HL-60 (cell line): ENCODE measurements around the gene NFAM1.

Experiments used
- DNase-seq, 2 experiments: peaks; one replicate each; pipeline ENCODE4 v3.0.0-alpha.2; 2010 to 2020; ENCODE audit warnings: low read depth in 1 of 2, low spot score in 1 of 2
- H3K27ac ChIP-seq: fragments of 250-450 bp; sonication (Bioruptor Pico); replicated peaks from 2 replicates; pipeline ENCODE4 v1.5.1; 2020; ENCODE audit warnings: mild to moderate bottlenecking, moderate library complexity
- H3K27me3 ChIP-seq: fragments of 250-450 bp; sonication (Bioruptor Pico); 2 replicates; pipeline ENCODE4 v1.5.1; 2021; ENCODE audit warnings: mild to moderate bottlenecking, moderate library complexity; ENCODE audit not compliant: insufficient read depth, poor library complexity, severe bottlenecking
- H3K4me3 ChIP-seq: replicated peaks from 2 replicates; pipeline ENCODE4 v1.5.1; 2011; ENCODE audit warnings: mild to moderate bottlenecking, control low read depth, low read length; ENCODE audit not compliant: insufficient read depth
- GABPA ChIP-seq: IDR thresholded peaks from 2 replicates; pipeline ENCODE4 v1.6.1; 2012; ENCODE audit warnings: low read depth
- POLR2AphosphoS5 ChIP-seq: IDR thresholded peaks from 2 replicates; pipeline ENCODE4 v1.6.1; 2012; ENCODE audit warnings: low read depth
- SPI1 ChIP-seq: IDR thresholded peaks from 2 replicates; pipeline ENCODE4 v1.6.1; 2012; ENCODE audit warnings: low read depth, mild to moderate bottlenecking, borderline replicate concordance
- TF ChIP-seq, protein P1 (sequence below): IDR thresholded peaks from 2 replicates; pipeline ENCODE4 v1.6.1; 2012; ENCODE audit warnings: low read depth; ENCODE audit not compliant: insufficient replicate concordance
- TF ChIP-seq, protein P2 (sequence below): IDR thresholded peaks from one replicate; pipeline ENCODE4 v1.5.1; 2011; ENCODE audit warnings: low read length, control low read depth, inconsistent platforms; ENCODE audit not compliant: insufficient read depth

NFAM1 gene

DNA sequence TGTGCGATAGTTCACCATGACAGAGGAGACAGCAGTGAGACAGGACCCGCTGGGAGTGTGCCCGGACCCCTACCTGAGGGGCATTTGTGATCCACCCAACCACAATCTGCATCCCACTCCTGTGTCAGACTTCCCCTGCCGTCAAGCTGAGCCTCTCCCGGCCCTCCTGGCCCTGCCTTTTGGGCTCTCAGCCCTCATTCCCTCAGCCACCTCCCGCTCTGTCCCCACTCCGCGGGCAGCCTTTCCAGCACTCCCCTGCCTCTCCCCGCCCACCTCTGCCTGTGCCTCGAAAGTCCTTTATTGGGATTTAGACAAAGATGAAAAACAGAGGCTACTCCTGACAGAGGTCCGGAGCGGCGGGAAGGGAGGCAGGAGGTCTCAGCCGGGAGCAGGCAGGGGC, 4.2 kb downstream of the NFAM1 start:
- H3K27ac ChIP-seq = no peak overlapping the region
- TF ChIP-seq, protein P1, sequence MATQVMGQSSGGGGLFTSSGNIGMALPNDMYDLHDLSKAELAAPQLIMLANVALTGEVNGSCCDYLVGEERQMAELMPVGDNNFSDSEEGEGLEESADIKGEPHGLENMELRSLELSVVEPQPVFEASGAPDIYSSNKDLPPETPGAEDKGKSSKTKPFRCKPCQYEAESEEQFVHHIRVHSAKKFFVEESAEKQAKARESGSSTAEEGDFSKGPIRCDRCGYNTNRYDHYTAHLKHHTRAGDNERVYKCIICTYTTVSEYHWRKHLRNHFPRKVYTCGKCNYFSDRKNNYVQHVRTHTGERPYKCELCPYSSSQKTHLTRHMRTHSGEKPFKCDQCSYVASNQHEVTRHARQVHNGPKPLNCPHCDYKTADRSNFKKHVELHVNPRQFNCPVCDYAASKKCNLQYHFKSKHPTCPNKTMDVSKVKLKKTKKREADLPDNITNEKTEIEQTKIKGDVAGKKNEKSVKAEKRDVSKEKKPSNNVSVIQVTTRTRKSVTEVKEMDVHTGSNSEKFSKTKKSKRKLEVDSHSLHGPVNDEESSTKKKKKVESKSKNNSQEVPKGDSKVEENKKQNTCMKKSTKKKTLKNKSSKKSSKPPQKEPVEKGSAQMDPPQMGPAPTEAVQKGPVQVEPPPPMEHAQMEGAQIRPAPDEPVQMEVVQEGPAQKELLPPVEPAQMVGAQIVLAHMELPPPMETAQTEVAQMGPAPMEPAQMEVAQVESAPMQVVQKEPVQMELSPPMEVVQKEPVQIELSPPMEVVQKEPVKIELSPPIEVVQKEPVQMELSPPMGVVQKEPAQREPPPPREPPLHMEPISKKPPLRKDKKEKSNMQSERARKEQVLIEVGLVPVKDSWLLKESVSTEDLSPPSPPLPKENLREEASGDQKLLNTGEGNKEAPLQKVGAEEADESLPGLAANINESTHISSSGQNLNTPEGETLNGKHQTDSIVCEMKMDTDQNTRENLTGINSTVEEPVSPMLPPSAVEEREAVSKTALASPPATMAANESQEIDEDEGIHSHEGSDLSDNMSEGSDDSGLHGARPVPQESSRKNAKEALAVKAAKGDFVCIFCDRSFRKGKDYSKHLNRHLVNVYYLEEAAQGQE = no peak
- TF ChIP-seq POLR2AphosphoS5 = no peak
- TF ChIP-seq, protein P2, sequence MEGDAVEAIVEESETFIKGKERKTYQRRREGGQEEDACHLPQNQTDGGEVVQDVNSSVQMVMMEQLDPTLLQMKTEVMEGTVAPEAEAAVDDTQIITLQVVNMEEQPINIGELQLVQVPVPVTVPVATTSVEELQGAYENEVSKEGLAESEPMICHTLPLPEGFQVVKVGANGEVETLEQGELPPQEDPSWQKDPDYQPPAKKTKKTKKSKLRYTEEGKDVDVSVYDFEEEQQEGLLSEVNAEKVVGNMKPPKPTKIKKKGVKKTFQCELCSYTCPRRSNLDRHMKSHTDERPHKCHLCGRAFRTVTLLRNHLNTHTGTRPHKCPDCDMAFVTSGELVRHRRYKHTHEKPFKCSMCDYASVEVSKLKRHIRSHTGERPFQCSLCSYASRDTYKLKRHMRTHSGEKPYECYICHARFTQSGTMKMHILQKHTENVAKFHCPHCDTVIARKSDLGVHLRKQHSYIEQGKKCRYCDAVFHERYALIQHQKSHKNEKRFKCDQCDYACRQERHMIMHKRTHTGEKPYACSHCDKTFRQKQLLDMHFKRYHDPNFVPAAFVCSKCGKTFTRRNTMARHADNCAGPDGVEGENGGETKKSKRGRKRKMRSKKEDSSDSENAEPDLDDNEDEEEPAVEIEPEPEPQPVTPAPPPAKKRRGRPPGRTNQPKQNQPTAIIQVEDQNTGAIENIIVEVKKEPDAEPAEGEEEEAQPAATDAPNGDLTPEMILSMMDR = no peak
- TF ChIP-seq GABPA = no peak
- no peak for TF ChIP-seq SPI1
- DNase-seq = no peak
- no peak overlapping the region for H3K4me3 ChIP-seq
- no peaks in the 10 kb centered on the region for H3K27me3 ChIP-seq

DNA sequence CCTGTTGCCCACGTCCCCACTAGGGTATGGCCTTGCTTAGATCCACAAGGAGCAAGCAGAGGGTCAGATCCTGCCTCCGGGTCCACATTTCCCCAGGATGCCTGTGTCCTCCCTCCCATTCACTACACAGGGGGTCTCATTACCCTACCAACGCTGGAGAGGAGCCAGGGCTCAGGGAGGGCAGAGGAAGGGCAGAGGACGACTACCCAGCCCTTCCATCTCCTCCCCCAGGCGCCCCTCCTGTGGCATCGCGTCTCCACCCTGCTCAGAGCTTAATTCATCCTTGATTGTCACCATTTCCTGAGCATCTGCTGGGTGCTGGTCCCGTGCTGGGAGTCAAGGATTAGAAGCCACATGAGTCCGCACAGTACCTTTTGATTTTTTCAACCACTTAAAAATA, 5.0 kb downstream of the NFAM1 start:
- no peak for TF ChIP-seq POLR2AphosphoS5
- TF ChIP-seq, protein P2 = no peak
- TF ChIP-seq GABPA = no peak
- TF ChIP-seq, protein P1 = no peak
- TF ChIP-seq SPI1 = no peak
- DNase-seq = no peak
- H3K4me3 ChIP-seq = no peak overlapping the region
- H3K27ac ChIP-seq = no peak overlapping the region
- no peaks in the 10 kb centered on the region for H3K27me3 ChIP-seq

DNA sequence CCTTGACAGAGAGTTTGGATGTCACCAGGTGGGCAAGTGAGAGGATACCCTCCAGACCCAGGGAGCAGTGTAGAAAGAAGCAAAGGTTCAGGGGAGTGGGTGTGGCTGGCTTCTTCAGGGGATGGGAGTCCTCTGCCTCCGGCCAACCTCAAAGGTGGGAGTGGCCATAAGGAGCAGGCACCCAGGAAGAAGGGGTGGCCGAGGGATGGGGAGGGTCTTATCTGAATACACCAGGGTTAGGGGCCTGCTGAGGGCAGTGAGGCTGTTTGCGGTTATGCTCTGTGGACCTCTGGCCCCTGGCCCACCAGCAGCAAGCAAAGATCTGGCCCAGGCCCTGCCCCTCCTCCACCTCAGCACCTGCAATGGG, 6.2 kb downstream of the NFAM1 start:
- TF ChIP-seq, protein P2 = no peak
- TF ChIP-seq SPI1 = no peak
- TF ChIP-seq GABPA = no peak
- no peak for TF ChIP-seq POLR2AphosphoS5
- TF ChIP-seq, protein P1 = no peak
- Histone ChIP-seq H3K4me3 (no peak overlapping the region), H3K27ac (no peak overlapping the region), H3K27me3 (no peaks in the 10 kb centered on the region)
- no peak for DNase-seq
